GM18499 (cell line): Measurements from ENCODE around the gene CLDN15.
A peak's percentile ranks its signal among the peaks of the same experiment; 100 is the strongest.
"Not testable (repeated sequence)": the region's sequence is repeated elsewhere in the genome, so short reads cannot be mapped to it uniquely, and the experiment has no call there.

Experiments
- ATAC-seq: cut with Tn5 transposase; IDR thresholded peaks from one replicate; pipeline ENCODE4 v1.9.1; 2021; ENCODE audit warnings: moderate number of reproducible peaks; ENCODE audit not compliant: insufficient read depth, unreplicated experiment

Gene CLDN15

DNA sequence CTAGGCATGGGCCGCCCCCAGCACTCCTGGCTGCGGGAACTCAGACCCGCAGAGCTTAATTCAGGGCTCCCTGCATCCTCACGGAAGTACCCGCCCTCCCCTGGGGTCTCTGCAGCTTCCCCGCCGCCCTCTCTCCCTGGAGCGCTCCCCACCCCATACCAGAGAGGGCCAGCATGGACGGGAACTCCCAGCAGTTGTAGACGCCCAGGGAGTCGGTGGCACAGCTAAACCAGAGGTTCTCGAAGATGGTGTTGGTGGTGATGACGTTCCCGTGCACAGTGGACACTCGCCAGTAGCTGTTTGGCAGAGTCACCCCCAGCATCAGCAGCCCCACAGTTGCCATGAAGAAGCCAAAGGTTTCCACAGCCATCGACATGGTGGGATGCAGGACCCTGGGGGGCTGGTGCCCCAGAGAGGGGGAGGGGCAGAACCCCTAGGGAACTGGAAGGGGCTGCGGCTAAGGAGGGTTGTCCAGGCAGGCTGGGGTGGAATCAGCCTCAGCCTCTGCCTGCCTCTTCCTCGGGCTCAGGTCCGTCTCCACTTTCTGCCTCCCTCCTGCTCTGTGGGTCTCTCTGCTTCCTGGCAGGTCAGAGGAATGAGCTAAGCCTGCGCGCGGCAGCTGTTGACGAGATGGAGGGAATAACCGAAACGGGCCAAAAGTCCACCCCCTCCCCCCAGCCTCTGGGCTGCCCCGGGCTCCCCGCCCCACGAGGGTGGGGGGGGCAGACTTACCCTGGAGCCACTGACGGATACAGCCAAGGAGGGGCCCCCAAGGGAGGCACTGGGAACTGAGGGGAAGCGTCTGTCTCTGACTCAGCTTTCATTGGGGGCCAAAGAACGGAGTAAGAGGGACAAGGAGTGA lies at the start of gene CLDN15:
Gene CLDN15 (minus strand): TSS at position 597 of the 862 bp plus-strand sequence. CDS start 221 bp downstream, at position 376.
- ATAC-seq = no peak

DNA sequence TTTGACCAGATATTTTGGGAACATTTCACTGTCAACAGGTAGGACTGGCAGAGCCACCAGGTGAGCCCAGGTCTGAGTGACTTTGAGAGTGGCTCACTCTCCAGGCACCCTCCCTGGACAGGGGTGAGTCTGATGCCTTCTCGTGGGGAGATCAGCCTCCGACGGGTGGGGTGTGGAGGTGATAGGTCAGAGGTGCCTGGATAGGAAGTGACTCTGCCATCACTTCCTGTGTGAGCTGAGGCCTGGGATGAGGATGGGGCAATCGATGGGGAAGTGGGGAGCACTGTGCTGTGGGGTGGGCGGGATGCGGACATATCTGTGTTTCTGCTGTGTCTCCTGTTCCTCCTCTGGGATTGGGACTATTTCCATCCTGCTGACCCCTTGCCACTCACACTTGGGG lies 49.4 kb upstream of the CLDN15 start:
- no peak for ATAC-seq

DNA sequence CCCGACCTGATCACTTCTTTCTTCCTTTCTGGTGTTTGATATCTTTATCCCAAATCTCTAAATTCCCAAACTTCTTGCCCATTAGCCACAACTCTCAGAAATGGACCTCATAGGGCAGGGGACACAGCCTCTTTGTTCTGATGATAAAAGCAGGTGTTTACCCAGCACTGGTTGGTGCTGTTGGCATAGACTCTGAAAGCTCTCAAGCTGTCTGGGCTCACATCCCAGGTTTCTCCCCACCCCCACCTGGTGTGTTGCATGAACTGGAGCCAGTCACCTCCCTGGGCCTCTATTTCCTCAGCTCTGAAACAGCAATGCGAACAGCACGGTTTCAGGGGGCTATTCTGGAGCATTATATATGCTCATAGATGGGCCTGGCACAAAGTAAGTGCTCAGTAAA lies 48.3 kb upstream of the CLDN15 start:
- ATAC-seq = not testable (repeated sequence)

DNA sequence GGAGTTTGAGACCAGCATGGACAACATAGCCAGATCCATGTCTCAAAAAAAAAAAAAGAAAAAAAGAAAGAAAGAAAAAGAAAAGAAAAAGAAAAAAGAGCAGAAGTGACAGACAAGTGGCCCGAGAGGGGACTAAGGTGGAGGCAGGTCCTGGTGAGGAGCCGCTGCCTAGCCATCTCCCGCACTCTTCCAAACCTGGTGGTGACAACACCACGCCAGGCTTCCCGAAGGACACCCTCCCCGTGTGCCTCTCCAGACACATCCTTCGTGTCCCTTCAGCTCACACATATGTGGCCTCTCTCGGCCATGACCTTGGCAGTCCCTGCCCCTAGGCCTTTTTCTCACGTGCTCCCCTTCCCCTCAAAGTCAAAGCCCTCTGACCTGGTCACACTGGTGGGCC lies 47.6 kb upstream of the CLDN15 start:
- ATAC-seq = no peak

- not testable (repeated sequence) for ATAC-seq
Observed at GRCh38 chr7:101280912-101281311, 43.3 kb upstream of the CLDN15 start.

GRCh38 chr7:101278461-101279292 lies 41.1 kb upstream of the CLDN15 start:
- ATAC-seq = no peak

DNA sequence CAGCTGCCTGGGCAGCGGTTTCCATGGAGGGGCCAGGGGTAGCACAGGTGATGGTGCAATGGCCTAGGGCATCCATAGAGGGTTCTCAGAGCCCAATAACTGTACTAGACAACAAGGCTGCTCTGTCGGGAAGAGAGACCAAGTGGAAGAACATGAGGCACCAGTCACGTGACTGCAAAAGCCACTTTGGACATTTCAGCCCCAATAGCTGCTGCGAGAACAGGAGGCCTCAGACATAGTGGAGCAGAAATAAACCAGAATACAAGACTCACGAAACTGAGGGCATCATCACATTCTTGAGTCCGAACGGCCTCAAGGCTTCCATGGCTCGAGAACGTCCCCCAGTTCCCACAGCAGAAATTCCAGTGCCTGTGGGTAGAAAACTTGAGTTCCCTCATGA lies 39.6 kb upstream of the CLDN15 start:
- no peak for ATAC-seq

DNA sequence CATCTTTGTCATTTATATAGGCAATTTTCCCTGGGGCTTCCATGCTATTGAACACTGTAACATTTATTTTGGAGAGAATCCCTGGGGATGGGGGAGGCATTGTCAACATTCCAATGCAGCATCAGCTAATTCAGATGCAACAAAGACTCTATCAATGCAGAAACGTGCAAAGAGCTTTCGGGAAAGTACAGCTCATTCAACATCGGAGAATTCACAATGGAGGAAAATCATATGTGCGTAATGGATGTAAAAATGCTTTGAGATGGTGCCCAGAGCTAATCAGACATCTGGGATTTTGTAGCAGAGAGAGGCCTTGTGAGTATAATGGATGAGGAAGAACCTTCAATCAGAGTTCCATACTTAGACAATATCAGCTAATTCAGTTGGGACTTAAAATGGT lies 35.6 kb upstream of the CLDN15 start:
- no peak for ATAC-seq

DNA sequence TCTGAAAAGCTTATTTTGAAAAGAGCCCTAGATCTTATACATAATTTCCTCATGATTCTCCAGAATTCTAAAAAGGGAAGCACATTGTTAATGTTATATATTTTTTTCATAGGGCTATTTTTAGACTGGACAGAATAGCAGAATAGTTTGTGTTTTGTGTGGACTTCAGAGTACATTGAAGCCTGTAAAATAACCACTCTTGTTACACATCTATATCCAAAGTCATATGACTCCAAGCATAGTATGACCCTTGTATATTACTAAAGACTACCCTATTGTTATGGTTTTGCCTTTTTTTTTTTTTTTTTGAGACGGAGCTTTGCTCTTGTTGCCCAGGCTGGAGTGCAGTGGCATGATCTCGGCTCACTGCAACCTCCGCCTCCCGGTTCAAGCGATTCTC lies 33.4 kb upstream of the CLDN15 start:
- no peak for ATAC-seq

- ATAC-seq = no peak
Observed at GRCh38 chr7:101269664-101270063, 32.1 kb upstream of the CLDN15 start.

- no peak for ATAC-seq
Observed at GRCh38 chr7:101265622-101266516, 28.3 kb upstream of the CLDN15 start.

DNA sequence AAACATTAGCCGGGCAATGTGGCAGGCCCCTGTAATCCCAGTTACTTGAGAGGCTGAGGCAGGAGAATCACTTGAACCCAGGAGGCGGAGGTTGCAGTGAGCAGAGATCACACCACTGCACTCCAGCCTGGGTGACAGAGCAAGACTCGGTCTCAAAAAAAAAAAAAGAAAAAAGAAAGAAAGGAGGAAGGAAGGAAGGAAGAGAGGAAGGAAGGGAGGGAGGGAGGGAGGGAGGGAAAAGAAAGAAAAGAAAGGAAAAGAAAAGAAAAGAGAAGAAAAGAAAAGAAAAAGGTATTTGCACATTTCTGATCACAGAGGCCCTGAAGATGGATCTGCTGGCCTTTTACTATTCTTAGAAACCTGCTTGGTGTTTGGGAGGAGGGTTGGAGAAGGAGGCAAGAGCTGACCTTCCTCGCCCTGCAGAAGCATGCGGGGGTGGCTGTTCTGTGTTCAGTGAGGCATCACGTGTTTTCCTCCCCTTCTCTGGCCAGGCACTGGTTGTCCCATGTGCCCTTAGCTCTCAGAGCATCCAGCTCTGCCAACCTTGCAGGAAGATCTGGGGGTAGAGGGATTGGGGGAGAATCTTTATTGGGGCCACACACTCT lies 26.6 kb upstream of the CLDN15 start:
- ATAC-seq = not testable (repeated sequence)

DNA sequence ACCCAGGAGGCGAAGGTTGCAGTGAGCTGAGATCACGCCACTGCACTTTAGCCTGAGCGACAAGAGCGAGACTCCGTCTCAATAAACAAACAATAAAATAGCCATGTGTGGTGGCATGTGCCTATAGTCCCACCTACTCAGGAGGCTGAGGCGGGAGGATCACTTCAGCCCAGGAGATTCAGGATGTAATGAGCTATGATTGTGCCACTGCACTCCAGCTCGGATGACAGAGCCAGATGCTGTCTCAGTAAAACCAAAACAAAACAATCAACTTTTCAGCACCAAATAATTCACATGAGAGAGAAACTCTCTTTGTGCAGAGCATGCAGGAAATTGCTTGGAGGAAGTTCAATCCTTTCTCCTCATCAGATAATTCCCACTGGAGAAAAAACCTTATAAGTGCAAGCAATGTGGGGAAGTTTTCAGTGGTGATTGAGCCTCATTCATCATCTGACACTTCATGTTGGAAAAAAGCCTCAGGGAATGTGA lies 20.7 kb upstream of the CLDN15 start:
- ATAC-seq = no peak

DNA sequence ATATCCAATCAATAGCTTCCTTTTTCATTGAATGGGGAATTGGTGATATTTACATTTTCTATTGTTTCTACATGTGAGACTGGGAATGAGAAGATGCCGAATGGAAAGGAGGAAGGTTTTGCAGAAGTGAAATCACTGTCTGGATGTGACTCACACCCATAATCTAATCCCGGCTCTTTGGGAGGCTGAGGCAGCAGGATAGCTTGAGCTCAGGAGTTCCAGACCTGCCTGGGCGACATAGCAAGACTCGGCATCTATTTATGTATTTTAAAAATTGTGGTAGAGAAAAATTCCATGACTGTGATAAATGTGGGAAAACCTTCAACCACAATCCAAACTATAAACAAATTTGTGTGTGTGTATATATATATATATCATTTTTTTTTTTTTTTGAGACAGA lies 18.2 kb upstream of the CLDN15 start:
- no peak for ATAC-seq

GRCh38 chr7:101253199-101253598 lies 15.6 kb upstream of the CLDN15 start:
- not testable (repeated sequence) for ATAC-seq

DNA sequence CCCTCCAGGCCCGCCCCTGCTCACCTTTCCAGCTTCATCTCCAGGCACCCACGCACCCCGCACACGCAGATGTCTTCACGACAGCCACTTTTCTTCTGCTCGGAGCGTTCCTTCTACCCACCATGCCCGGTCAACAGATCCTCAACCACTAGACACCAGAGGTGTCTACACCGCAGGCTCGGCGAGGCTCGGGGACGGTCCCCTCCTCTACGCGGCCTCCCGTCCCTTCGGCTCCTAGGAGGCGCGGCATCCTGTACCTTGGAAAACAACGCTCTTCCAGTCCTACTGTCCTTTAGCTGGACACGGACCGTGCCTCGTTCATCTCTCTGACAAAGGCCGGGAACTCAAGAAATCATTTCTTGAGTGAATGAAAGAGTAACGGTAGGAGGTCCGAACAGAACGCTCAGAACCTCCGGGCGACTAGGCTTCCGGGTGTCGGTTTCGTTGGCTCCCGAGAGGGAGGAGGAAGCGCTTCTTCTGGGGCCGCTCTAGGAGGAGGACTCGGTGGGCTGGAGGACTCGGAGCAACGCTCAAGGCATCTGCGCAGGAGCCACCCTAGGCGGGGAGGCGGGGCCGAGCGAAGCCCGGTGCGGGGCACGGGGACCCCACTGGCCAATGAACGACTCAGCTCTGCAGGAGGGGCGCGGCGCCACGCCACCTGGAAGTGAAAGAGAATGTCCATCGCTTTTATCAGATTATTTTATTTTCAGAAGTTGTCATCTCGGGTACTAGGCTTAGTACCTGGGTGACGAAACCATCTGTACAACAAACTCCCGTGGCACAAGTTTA lies 14.5 kb upstream of the CLDN15 start:
- ATAC-seq = peak; percentile 84

GRCh38 chr7:101250324-101250723 lies 12.7 kb upstream of the CLDN15 start:
- no peak for ATAC-seq

DNA sequence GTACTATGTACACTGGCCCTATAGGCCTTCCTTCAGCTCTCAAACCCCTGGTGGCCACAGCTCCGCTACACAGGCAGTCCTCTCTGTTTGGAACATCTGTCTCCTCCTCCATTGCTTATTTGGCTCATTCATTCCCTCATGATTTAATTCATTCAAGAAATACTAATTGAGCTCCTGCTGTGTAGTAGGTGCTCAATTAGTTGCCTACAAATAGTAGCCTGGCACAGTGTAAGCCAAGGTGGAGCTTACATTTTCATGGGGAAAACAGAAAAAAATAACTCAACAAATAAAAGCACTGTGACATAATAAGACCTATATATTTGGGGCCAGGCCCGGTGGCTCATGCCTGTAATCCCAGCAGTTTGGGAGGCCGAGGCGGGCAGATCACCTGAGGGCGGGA lies 10.7 kb upstream of the CLDN15 start:
- no peak for ATAC-seq

DNA sequence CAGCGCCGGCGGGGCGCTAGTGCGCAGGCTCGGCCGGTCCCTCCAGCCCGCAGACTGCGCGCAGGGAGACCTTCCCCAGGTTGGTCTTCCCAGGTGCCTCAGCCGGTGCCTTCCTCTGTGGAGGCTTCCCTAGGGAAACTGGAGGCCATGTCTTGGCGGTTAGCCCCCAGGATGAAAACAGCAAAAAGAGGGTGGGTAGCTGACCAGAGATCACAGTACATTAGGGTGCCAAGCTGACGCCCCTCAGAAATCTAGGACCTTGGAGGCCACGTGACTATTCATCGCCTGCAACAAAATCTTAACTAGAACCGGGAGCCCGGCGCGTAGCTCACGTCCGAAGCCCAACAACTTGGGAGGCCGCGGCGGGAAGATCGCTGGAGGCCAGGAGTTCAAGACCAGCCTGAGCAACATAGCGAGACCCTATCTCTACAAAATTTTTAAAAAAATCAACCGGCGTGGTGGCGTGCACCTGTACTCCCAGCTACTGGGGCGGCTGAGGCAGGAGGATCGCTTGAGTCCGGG lies 7.6 kb upstream of the CLDN15 start:
- no peak for ATAC-seq
